ENCODE data around the gene TMEM165. TPM values are rescaled to one million over a fixed set of nuclear protein-coding genes. Genes with fewer than 3 reads are reported as not detected.

TMEM165 gene
- total RNA-seq, 2 donors from 2014 or later: 90.5 to 308 TPM

DNA sequence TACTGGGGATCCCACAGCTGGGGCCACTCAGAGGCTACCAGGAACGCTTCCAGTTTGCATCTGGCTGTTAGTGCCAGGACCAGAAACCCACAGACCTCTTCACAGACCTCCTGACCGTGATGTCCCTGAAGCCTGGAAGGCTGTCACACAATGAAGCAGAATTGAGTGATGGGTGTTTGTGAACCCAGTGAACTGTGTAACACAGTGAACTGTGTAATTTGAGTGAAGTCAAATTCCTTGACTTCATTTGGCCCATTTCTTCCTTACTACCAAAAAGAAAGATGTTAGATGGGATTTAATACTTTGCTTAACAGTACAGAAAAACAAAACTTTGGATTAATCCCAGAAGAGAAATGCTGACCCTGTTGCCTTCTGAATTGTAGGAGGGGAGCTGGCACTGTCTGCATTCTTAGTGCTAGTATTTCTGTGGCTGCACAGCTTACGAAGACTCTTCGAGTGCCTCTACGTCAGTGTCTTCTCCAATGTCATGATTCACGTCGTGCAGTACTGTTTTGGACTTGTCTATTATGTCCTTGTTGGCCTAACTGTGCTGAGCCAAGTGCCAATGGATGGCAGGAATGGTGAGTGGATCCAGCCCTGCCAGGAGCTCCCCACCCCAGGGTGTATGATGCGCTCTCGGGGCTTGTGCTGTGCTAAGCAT is 31.9 kb upstream of the TMEM165 start:
- intact Hi-C loops (cut with DNase I): no loop called here
- Histone ChIP-seq H3K27me3 (no peaks in the 10 kb centered on the region), H3K36me3 (replicated peaks in 1 of 2; ENCODE audit: insufficient read depth in 1 of 2, low read depth in 2 of 2) (no peaks in the 10 kb centered on the region), H3K9me3 (no peaks in the 10 kb centered on the region), H3K27ac (no peak overlapping the region), H3K4me1 (no peaks in the 10 kb centered on the region), H3K4me3 (no peak overlapping the region)
- DNase-seq (no peak), ATAC-seq (no peak)
- TF ChIP-seq CTCF (IDR thresholded peaks at IDR 0.05): no peak
- no peak for TF ChIP-seq POLR2A (IDR thresholded peaks at IDR 0.05)
- WGBS, 2 donors: 87 to 90% methylated on average over 9 of the region's 9 CpGs

DNA sequence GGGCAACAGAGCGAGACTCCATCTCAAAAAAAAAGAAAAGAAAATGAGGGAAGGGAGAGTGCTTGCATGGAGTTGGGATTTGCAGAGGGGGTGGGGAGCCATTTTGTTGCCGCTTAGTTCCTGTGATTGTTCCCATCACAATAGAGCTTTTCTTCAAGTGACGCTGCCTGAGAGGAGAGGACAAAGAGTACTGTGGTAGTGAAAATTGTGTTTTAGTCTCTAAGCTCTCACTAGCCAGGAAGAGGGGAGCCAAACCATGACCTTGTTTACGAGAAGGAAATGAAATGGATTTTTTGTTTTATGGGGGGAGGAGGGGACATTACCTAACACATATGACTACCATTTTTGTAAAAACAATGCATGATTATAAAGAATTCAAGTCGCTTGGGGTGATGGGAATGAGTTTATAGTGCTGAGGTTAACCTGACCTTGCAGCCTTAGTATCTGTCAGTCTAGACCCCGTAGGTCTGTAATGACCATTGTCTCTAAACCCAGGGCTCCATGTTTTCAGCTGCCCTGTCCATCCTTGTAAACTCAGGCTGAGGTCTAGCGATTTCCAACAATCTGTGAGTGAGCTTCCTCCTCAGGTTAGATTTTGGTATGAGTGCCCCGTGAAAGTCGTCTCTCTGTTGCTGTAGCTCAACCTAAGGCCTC is 30.9 kb upstream of the TMEM165 start:
- intact Hi-C loops (cut with DNase I): no loop called here
- WGBS, 2 donors: 84 to 91% methylated on average over 9 of the region's 9 CpGs
- DNase-seq: no peak

DNA sequence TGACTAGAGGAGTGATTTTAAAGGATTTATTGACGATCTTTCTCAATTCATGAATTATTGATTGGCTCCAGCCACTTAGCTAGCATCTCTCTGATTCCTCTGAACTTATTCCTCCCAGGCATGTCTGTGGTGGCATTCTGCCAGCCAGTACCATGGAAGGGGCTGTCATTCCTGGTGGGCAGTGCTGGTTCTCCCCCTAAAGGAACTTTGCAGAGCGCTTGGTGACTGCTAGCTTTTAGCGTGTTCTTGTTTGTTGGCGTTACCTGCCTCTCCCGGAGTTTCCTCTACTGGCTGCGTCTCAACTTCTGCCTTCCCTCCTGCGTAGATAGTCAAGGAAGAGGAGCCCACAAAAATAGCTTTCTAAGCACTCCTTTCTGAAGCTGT is 30.4 kb upstream of the TMEM165 start:
- H3K4me1 ChIP-seq: no peaks in the 10 kb centered on the region
- DNase-seq (no peak), ATAC-seq (no peak)
- no peak overlapping the region for H3K27ac ChIP-seq
- no peaks in the 10 kb centered on the region for H3K36me3 ChIP-seq (replicated peaks in 1 of 2; ENCODE audit: insufficient read depth in 1 of 2, low read depth in 2 of 2)
- TF ChIP-seq POLR2A (IDR thresholded peaks at IDR 0.05) (no peak), CTCF (IDR thresholded peaks at IDR 0.05) (no peak)
- intact Hi-C loops (cut with DNase I): no loop called here
- no peaks in the 10 kb centered on the region for H3K9me3 ChIP-seq
- H3K27me3 ChIP-seq: no peaks in the 10 kb centered on the region
- 91 to 95% methylated on average over 7 of the region's 7 CpGs for WGBS, 2 donors
- no peak overlapping the region for H3K4me3 ChIP-seq

More for the DNA sequence above, 30.9 kb upstream of the TMEM165 start:
- Histone ChIP-seq H3K36me3 (replicated peaks in 1 of 2; ENCODE audit: insufficient read depth in 1 of 2, low read depth in 2 of 2) (no peaks in the 10 kb centered on the region), H3K9me3 (no peaks in the 10 kb centered on the region), H3K27me3 (no peaks in the 10 kb centered on the region), H3K27ac (no peak overlapping the region), H3K4me3 (no peak overlapping the region), H3K4me1 (no peaks in the 10 kb centered on the region)
- no peak for ATAC-seq
- no peak for TF ChIP-seq POLR2A (IDR thresholded peaks at IDR 0.05)
- no peak for TF ChIP-seq CTCF (IDR thresholded peaks at IDR 0.05)

DNA sequence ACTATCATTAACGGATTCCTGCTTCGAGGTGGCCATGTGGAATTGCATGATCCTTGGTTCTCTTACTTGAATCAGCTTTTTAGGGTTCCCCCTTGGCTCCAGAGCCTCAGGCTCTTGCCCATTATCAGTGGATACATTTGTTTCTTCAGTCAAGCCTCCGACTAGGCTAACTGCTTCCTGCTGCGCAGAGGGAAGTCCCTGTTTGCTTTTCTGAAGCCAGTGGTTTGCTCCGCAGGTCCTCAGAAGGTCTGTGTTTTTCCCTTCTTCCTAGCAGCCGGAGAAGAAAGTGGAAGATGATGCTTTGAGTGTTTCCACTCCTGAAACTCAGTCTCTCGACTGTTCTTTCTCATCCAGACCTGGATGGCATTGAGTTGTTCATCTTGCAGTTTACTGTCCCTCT is 29.1 kb upstream of the TMEM165 start:
- 87 to 90% methylated on average over 7 of the region's 7 CpGs for WGBS, 2 donors
- TF ChIP-seq POLR2A (IDR thresholded peaks at IDR 0.05) (no peak), CTCF (IDR thresholded peaks at IDR 0.05) (no peak)
- Histone ChIP-seq H3K4me1 (no peaks in the 10 kb centered on the region), H3K27me3 (no peaks in the 10 kb centered on the region), H3K9me3 (no peaks in the 10 kb centered on the region), H3K4me3 (no peak overlapping the region), H3K27ac (no peak overlapping the region), H3K36me3 (replicated peaks in 1 of 2; ENCODE audit: insufficient read depth in 1 of 2, low read depth in 2 of 2) (no peaks in the 10 kb centered on the region)
- ATAC-seq (no peak), DNase-seq (no peak)
- intact Hi-C loops (cut with DNase I): no loop called here

Measured in body of pancreas (tissue), 4 donors.